ENCODE measurements around the gene GPANK1.

GPANK1 gene

GRCh38 chr6:31662124-31662723 is 2.6 kb downstream of the GPANK1 start:
- no peak for DNase-seq (ENCODE audit: low read depth)

DNA sequence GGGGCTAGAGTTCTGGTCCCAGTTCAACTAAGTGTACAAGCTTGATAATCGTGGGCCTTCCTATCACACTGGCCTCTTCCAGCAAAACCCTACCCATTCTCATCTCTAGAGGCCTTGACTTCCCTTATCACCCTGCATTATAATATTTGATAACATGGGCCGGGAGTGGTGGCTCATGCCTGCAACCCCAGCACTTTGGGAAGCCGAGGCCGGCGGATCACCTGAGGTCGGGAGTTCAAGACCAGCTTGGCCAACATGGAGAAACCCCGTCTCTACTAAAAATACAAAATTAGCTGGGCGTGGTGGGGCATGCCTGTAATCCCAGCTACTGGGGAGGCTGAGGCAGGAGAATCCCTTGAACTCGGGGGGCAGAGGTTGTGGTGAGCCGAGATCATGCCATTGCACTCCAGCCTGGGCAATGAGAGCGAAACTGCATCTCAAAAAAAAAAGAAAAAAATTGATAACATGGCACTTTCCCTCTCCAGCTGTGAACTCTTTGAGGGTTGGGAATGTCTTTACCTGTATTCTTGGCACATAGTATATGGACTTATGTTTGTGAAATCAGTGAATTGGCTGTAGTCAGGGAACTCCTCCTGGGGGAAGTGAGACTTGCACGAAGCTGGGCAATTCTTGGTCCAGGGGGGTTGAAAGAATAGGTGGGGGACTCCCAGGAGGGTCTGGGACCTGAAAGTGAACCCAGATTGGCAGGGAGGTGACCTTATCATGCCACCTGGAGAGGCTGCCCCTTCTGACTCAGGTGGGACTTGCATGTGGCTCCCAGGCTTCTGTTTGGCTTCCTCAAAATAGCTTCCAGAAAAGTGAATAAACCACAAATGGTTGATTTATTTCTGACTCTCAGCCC is 3.3 kb downstream of the GPANK1 start:
- no peak for DNase-seq (ENCODE audit: low read depth)

- DNase-seq (ENCODE audit: low read depth) = peak; percentile 78
These were observed 4.2 kb downstream of the GPANK1 start, which contains the start of gene C6orf47 for GRCh38 chr6:31660381-31661261. Gene C6orf47 (minus strand): TSS chr6:31660778. CDS start chr6:31659947, 831 bp downstream.

GRCh38 chr6:31659649-31660380 is 5.0 kb downstream of the GPANK1 start:
- no peak for DNase-seq (ENCODE audit: low read depth)

GRCh38 chr6:31658983-31659648 is 5.7 kb downstream of the GPANK1 start:
- DNase-seq (ENCODE audit: low read depth) = no peak

DNA sequence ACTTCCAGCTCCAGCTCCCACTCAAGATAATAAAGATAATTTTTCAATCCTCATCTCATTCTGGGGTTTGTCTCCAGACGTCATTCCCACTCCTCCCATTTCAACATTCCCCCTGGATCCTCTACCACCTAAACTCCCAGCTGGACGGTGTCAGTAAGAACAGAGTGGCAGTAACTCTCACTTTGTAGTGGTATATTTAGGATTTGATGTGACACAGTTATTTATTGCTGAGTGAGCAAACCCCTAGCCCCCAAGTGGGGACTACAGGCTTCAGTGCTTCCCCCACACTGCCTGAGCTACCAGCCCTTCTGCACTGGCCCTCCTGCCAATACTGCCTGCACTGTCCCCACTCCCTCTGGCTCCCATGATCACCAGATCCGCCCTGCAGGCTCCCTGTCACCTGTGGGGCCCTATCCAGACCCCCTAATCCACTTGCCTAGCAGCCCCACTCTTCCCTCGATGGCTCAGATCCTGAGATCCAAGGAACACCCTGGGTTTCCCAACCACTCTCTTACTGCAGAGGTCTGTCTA is 6.6 kb downstream of the GPANK1 start:
- no peak for DNase-seq (ENCODE audit: low read depth)

DNA sequence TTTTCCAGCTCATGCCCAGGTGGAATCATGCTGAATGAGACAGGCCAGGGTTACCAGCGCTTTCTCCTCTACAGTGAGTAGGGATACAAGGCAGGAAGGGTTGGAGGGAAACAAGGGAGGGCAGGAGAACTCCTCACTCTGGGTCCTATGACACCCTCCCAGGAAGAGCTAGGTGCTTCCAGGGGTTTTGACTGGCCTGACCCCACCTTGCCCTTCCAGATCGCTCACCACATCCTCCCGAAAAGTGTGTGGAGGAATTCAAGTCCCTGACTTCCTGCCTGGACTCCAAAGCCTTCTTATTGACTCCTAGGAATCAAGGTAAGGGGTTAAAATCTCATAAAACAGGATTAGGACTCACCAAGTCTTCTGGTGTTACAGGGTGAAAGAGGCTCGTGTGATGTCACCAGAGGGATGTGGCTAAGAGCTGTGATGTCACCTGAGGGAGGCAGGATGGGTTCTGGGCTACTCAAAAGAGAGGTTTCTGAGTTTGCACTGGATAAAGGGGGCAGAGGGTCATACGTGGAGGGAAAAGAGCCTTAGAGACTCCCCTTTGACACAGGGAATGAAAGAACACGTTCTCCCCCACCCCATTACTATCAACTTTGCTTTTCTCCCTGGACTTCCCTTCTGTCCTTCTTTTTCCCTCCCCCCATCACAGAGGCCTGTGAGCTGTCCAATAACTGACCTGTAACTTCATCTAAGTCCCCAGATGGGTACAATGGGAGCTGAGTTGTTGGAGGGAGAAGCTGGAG is 7.2 kb downstream of the GPANK1 start:
- DNase-seq (ENCODE audit: low read depth) = no peak

GRCh38 chr6:31655349-31656237 is 9.2 kb downstream of the GPANK1 start, which contains the start of gene APOM:
Gene APOM (plus strand): TSS chr6:31655894. CDS start chr6:31655967, 73 bp downstream.
- DNase-seq (ENCODE audit: low read depth) = no peak

DNA sequence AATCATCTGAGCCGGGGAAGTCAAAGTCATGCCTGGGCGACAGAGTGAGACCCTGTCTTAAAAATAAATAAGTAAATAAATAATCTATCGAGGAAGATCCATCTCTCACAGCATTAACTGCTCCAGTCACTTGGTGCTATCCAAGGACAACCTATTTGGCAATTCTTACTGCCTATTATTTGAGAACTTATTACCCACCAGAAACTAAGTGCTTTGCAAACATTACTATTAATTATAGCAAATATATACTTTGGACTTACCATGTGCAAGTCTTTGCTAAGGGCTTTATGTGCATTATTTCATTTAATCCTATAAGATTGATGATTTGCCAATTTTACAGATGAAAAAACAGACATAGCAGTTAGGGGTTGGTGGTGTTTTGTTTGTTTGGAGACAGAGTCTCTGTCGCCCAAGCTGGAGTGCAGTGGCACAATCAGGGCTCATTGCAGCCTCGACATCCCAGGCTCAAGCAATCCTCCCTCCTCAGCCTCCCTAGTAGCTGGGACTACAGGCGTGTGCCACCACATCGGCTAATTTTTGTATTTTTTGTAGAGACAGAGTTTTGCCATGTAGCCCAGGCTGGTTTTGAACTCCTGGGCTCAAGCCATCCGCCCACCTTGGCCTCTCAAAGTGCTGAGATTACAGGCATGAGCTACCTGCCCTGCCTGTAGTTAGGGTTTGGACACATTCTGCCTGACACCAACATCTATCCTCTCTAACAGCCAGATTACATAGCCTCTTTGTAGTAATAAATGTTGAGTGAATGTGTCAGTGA is 10.0 kb downstream of the GPANK1 start:
- no peak for DNase-seq (ENCODE audit: low read depth)

DNA sequence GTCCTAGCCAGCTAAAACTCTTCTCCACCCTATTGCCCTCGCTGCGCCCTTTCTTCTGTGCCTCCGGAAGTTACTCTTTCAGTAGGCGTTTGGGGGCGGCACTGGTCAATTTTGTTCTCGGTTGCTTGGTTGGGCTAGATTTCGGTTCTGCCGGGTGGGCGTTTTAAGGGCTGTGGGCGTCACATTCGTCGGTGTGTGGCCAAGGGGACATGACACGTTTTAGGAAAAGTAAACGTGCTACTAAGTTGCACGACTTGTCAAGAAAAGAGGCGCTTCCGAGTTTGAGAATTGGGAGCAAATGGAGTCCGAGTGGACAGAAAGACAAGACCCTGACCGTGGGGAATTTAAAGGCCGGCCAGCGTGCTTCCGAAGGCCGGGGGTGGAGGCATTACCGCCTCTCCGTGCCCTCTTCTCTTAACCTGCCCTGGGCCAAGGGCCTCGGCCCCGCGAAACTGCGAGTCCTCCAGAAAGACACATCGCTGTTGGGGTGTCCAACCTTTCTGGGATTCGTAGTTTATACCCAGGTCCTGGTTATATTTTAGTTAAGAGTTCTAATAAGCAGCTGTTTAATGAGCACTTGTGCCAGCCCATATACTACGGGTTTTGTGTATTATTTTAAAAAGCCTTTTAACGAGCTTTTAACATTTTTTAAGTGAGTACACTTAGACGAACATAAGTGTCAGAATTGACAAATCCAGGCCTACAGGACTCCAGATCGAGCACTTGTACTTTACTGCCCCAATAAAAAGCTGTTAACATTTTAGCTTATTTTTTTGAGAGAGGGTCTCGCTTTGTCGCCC is 11.7 kb downstream of the GPANK1 start:
- peak; percentile 81 for DNase-seq (ENCODE audit: low read depth)

- no peak for DNase-seq (ENCODE audit: low read depth)
These were observed 13.1 kb downstream of the GPANK1 start for GRCh38 chr6:31651602-31652191.

DNA sequence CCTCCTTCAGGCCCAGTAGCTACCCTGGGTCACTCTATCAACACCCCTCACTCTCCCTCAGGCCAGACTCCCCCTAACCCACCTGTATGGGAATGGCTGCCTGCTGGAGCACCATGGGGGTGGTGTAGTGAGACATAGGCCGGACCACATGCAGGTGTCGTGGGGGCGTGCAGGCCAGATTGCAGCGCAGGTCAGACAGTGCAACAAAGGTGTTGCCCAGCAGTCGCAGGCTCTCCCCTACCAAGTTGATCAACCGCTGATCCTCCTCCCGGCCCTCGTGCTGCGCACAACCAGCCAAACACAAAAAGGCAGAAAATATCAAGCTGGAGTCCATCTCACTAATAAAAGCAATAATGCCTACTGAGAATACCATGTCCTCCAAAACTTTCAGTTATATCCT is 19.5 kb downstream of the GPANK1 start:
- DNase-seq (ENCODE audit: low read depth) = no peak

DNA sequence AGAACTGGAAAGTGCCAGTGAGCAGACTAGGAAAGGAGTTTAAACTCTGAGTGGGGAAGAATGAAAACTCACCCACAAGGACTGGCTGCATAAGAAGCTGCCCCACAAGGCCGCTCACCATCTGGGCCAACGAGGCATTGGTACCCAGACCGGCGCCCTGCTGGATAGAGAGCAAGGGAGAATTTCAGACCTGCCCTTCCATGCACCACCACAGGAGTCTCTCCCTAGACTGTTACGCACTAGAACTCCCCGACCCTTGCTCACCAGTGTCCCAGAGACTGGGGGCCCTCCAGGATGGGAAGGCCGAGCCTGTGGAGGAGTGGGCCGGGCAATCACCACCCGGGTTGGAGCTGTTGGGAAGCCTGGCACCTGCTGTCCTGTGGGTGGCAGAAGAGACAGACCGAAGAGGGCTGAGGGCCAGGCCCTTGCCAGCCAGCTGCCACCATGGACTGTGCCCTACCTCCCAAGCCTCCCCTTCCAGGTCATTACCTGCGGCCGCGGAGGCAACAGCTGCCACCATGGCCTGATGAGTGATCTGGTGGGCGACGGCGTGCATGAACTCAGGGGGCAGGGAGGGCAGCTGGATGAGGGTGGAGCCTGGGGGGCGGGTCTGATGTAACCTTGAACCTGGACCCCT is 20.9 kb downstream of the GPANK1 start:
- DNase-seq (ENCODE audit: low read depth) = no peak

- DNase-seq (ENCODE audit: low read depth) = no peak
These were observed 21.8 kb downstream of the GPANK1 start for GRCh38 chr6:31642798-31643570.

DNA sequence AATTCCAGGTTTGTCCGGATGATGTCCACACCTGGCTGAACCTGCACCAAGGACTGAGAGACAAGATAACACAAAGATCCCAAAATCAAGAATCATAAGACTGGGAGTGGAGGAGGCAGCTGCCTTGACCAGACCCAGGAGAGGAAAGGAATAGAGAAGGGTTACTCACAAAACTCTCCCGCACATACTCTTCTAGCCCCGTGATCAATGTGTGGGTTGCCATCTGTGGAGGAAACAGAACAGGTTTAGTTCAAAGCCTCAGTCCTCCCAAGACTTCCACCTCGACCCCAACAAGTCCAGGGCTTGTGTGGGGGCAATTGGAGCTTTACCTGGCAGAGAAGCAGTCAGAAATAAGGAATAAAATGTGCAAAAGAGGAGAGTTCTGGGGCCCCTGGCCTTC is 23.4 kb downstream of the GPANK1 start:
- DNase-seq (ENCODE audit: low read depth) = no peak

- DNase-seq (ENCODE audit: low read depth) = no peak
These were observed 24.2 kb downstream of the GPANK1 start for GRCh38 chr6:31640612-31641011.

All from activated T-cell treated with anti-CD3 and anti-CD28 coated beads for 48 hours (primary cell).